KOPT-K1 (cell line): ENCODE results near the gene COQ5.

Experiments used
- H3K27ac ChIP-seq: fragments of 200-600 bp; sonication (generic); 2 replicates; pipeline ENCODE4 v1.5.1; 2016; ENCODE audit warnings: antibody characterized with exemption, mild to moderate bottlenecking, low read depth, low read length; ENCODE audit not compliant: poor library complexity, severe bottlenecking
- H3K36me3 ChIP-seq: fragments of 200-600 bp; sonication (generic); 2 replicates; pipeline ENCODE4 v1.5.1; 2017; ENCODE audit warnings: antibody characterized with exemption, mild to moderate bottlenecking, low read length, moderate library complexity; ENCODE audit not compliant: insufficient read depth
- H3K9me3 ChIP-seq: fragments of 200-600 bp; sonication (generic); 2 replicates; pipeline ENCODE4 v1.5.1; 2017; ENCODE audit warnings: antibody characterized with exemption, low read length, mild to moderate bottlenecking; ENCODE audit not compliant: insufficient read depth, poor library complexity, severe bottlenecking

Gene COQ5

GRCh38 chr12:120460157-120460556 lies 68.8 kb downstream of the COQ5 start:
- Histone ChIP-seq H3K27ac (no peak overlapping the region), H3K9me3 (no peaks in the 10 kb centered on the region), H3K36me3 (peaks cover 100% of the 10 kb centered on the region)

GRCh38 chr12:120457133-120457532 lies 71.8 kb downstream of the COQ5 start:
- Histone ChIP-seq H3K27ac (no peak overlapping the region), H3K36me3 (peaks cover 100% of the 10 kb centered on the region), H3K9me3 (no peaks in the 10 kb centered on the region)

- no peak overlapping the region for H3K27ac ChIP-seq
- peaks cover 95% of the 10 kb centered on the region for H3K36me3 ChIP-seq
- no peaks in the 10 kb centered on the region for H3K9me3 ChIP-seq
Measured at GRCh38 chr12:120455302-120455701, 73.7 kb downstream of the COQ5 start.

GRCh38 chr12:120453977-120454376 lies 75.0 kb downstream of the COQ5 start:
- Histone ChIP-seq H3K27ac (no peak overlapping the region), H3K9me3 (no peaks in the 10 kb centered on the region), H3K36me3 (peaks cover 95% of the 10 kb centered on the region)
